ENCODE measurements around the gene CACNA1C.
A peak's percentile ranks its signal among the peaks of the same experiment; 100 is the strongest.

Gene CACNA1C

DNA sequence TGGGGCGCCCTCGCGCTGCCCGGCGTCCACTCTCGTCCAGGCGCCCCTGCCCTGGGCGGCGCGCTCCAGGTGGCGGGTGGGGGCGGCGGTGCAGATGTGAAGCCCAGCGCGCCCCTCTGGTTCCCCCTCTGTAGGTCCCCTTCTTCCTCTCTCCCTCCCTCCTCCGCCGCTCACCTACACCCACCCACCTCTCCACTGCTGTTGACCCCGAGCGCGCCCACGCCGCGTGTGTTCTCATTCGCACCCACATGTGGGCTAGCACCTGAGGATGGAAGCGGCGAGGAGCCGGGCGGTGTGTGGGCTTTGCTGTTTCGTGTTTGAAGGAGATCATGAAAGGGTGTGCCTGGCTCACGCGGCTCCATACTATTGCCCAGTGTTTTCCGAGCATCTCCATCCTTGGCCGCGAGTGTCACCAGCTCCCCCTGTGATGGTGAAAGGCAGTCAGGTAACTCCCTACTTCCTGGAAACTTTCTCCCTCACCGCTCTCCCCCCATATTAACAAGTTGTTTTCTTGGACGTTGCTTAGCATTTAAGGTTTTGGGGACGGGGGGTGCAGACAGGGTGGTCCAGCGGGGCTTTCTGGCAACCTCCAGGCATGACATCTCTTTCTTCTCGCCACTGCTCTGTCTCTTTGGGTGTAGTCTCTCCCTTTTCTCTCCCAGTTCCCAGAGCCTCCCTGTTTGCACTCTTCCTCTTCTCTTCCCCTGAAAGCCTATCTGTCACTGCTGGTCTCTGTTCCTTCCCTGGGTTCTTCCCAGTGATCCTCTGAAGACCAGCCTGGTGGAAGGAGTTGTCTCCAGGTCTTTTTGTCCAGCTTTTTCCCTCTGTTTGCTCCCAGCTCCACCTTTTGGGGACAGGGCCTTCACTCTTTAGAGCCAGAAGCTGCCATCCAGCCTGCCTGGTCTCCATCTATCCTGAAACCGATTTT is 1.6 kb downstream of the CACNA1C start:
- Histone ChIP-seq H3K27me3 (ENCODE audit: control insufficient read depth, insufficient read depth, low read length, poor library complexity, severe bottlenecking) (peaks cover 67% of the 10 kb centered on the region), H3K9me3 (ENCODE audit: control insufficient read depth, low read length) (no peaks in the 10 kb centered on the region), H3K4me3 (ENCODE audit: insufficient read depth, low read depth, low read length) (peak overlapping the region; percentile 10), H3K4me1 (ENCODE audit: control insufficient read depth, insufficient read depth, low read length) (peaks cover 10% of the 10 kb centered on the region), H3K27ac (ENCODE audit: insufficient read depth, low read depth, low read length, poor library complexity, severe bottlenecking) (no peak overlapping the region), H3K36me3 (ENCODE audit: control insufficient read depth, insufficient read depth, low read length) (no peaks in the 10 kb centered on the region)
- WGBS, 2 experiments = 11 to 13% methylated on average over 40 of the region's 40 CpGs

DNA sequence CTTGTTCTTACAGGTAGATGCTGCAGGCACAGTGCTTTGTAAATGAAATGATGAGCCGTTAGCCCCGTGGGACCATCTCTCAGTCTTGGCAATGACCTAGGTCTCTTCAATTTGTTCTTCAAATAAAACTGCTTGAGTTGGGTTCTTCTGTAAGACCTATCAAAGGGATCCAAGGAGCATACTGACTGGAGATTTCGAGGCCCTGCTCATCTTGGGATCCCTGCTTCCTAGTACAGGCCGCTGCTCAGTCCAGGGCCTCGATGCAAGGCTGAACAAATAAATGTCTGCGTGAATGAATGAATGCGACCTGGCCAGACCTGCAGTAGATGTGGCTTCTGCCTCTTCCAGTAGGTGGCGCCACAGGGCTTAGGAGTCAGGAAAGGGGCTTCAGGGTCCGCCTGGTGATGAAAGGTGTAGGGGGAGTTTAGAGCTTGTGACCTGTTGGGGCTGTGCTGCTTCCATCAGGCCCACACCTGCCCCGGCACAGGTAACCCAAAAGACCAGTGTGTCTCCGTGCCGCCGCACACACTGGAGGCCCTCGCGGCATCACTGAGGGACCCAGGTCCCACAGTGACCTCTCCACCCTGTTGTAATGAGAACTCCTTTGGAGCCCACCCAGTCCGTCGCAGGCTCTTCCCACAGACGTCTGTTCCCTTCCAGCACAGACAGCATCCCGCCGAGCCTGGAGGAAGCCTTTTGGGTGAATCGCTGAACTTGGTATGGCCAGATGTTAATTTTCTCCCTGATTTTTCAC is 4.4 kb downstream of the CACNA1C start:
- H3K4me1 ChIP-seq (ENCODE audit: control insufficient read depth, insufficient read depth, low read length) = peaks cover 5% of the 10 kb centered on the region
- H3K9me3 ChIP-seq (ENCODE audit: control insufficient read depth, low read length) = no peaks in the 10 kb centered on the region
- H3K36me3 ChIP-seq (ENCODE audit: control insufficient read depth, insufficient read depth, low read length) = no peaks in the 10 kb centered on the region
- H3K27ac ChIP-seq (ENCODE audit: insufficient read depth, low read depth, low read length, poor library complexity, severe bottlenecking) = no peak overlapping the region
- peaks cover 46% of the 10 kb centered on the region for H3K27me3 ChIP-seq (ENCODE audit: control insufficient read depth, insufficient read depth, low read length, poor library complexity, severe bottlenecking)
- 61% methylated on average over 21 of the region's 21 CpGs for WGBS, 2 experiments
- no peak overlapping the region for H3K4me3 ChIP-seq (ENCODE audit: insufficient read depth, low read depth, low read length)

DNA sequence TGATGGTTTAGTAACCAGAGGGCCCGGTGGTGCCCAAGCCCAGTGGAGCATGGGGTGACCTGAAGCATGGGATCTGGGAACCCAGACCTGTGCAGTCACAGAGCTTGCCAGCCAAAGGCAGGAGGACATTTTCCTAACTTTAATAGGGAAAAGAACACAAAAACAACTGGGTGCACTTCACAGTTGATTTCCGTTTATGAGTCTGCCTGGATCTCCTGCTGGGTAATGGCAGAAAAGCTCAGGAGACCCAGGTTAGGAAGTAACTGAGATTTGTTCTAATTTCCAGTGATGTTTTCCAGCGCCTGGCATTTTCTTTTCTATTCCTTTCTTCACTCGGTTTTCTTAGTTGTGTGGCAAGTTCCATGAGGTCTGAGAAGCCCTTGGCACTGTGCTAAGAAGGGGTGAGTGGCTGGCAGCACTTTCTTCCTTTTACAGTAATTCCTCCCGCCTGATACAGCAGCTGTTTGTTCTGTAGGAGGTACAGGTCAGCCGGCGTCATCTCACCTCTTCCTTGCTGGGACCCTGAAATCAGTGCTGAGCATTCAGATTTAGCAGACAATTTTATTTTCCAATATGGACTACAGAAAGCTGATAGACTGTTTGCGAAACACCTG is 5.1 kb downstream of the CACNA1C start:
- Histone ChIP-seq H3K36me3 (ENCODE audit: control insufficient read depth, insufficient read depth, low read length) (no peaks in the 10 kb centered on the region), H3K27ac (ENCODE audit: insufficient read depth, low read depth, low read length, poor library complexity, severe bottlenecking) (no peak overlapping the region), H3K4me1 (ENCODE audit: control insufficient read depth, insufficient read depth, low read length) (peaks cover 5% of the 10 kb centered on the region), H3K9me3 (ENCODE audit: control insufficient read depth, low read length) (no peaks in the 10 kb centered on the region), H3K4me3 (ENCODE audit: insufficient read depth, low read depth, low read length) (no peak overlapping the region), H3K27me3 (ENCODE audit: control insufficient read depth, insufficient read depth, low read length, poor library complexity, severe bottlenecking) (peaks cover 43% of the 10 kb centered on the region)
- 87 to 88% methylated on average over 8 of the region's 8 CpGs for WGBS, 2 experiments

DNA sequence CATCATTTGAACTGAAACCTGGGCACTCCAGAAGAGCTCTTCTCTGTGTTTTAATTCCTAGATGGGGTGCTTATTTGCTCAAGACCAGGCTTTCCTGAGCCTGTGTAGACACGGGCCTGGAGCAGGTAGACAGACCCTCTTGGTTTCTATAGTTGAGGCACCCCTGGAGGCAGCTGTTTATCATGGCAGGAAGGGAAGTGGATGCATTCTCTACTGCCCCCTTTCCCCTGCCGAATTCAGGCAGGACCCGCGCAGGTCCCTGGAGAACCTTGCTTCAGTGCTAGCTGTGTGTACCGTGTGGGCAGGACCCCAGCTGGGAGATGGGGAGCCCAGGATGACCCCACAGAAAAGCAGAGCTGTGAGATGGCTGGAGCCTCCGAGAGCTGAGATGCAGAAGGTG is 6.0 kb downstream of the CACNA1C start:
- Histone ChIP-seq H3K36me3 (ENCODE audit: control insufficient read depth, insufficient read depth, low read length) (no peaks in the 10 kb centered on the region), H3K27me3 (ENCODE audit: control insufficient read depth, insufficient read depth, low read length, poor library complexity, severe bottlenecking) (peaks cover 34% of the 10 kb centered on the region), H3K27ac (ENCODE audit: insufficient read depth, low read depth, low read length, poor library complexity, severe bottlenecking) (no peak overlapping the region), H3K4me1 (ENCODE audit: control insufficient read depth, insufficient read depth, low read length) (no peaks in the 10 kb centered on the region), H3K9me3 (ENCODE audit: control insufficient read depth, low read length) (no peaks in the 10 kb centered on the region), H3K4me3 (ENCODE audit: insufficient read depth, low read depth, low read length) (no peak overlapping the region)
- 75 to 84% methylated on average over 6 of the region's 6 CpGs for WGBS, 2 experiments

- H3K4me1 ChIP-seq (ENCODE audit: control insufficient read depth, insufficient read depth, low read length) = no peaks in the 10 kb centered on the region
- no peak overlapping the region for H3K4me3 ChIP-seq (ENCODE audit: insufficient read depth, low read depth, low read length)
- 94 to 95% methylated on average over 6 of the region's 6 CpGs for WGBS, 2 experiments
- no peaks in the 10 kb centered on the region for H3K36me3 ChIP-seq (ENCODE audit: control insufficient read depth, insufficient read depth, low read length)
- no peak overlapping the region for H3K27ac ChIP-seq (ENCODE audit: insufficient read depth, low read depth, low read length, poor library complexity, severe bottlenecking)
- H3K27me3 ChIP-seq (ENCODE audit: control insufficient read depth, insufficient read depth, low read length, poor library complexity, severe bottlenecking) = peaks cover 8% of the 10 kb centered on the region
- H3K9me3 ChIP-seq (ENCODE audit: control insufficient read depth, low read length) = no peaks in the 10 kb centered on the region
Measured at GRCh38 chr12:2061402-2061801, 8.6 kb downstream of the CACNA1C start.

- Histone ChIP-seq H3K4me1 (ENCODE audit: control insufficient read depth, insufficient read depth, low read length) (no peaks in the 10 kb centered on the region), H3K4me3 (ENCODE audit: insufficient read depth, low read depth, low read length) (no peak overlapping the region), H3K36me3 (ENCODE audit: control insufficient read depth, insufficient read depth, low read length) (no peaks in the 10 kb centered on the region), H3K9me3 (ENCODE audit: control insufficient read depth, low read length) (no peaks in the 10 kb centered on the region), H3K27ac (ENCODE audit: insufficient read depth, low read depth, low read length, poor library complexity, severe bottlenecking) (no peak overlapping the region), H3K27me3 (ENCODE audit: control insufficient read depth, insufficient read depth, low read length, poor library complexity, severe bottlenecking) (no peaks in the 10 kb centered on the region)
- 89 to 92% methylated on average over 5 of the region's 5 CpGs for WGBS, 2 experiments
Measured at GRCh38 chr12:2064071-2064507, 11.3 kb downstream of the CACNA1C start.

DNA sequence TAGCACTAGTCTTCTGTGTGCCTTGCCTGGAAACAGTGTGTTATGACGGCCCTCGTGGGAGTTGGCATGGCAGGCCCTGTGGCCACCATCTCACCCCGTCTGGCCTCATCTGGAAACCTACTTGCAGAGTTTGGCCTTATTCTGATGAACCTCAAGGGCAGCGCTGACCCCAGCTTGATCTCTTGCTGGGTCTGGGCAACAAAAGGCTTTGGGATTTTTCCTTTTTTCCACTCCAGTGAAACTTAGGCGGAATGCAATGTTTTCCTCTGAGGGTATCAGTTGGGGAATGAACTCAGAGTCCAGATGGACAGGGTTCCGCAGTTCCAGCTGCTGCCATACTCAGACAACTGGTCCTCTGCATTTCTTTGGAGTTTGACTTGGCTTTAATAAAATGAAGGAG is 15.9 kb downstream of the CACNA1C start:
- Histone ChIP-seq H3K36me3 (ENCODE audit: control insufficient read depth, insufficient read depth, low read length) (no peaks in the 10 kb centered on the region), H3K9me3 (ENCODE audit: control insufficient read depth, low read length) (no peaks in the 10 kb centered on the region), H3K27me3 (ENCODE audit: control insufficient read depth, insufficient read depth, low read length, poor library complexity, severe bottlenecking) (no peaks in the 10 kb centered on the region), H3K4me3 (ENCODE audit: insufficient read depth, low read depth, low read length) (no peak overlapping the region), H3K4me1 (ENCODE audit: control insufficient read depth, insufficient read depth, low read length) (no peaks in the 10 kb centered on the region), H3K27ac (ENCODE audit: insufficient read depth, low read depth, low read length, poor library complexity, severe bottlenecking) (no peak overlapping the region)
- 93 to 95% methylated on average over 6 of the region's 6 CpGs for WGBS, 2 experiments

DNA sequence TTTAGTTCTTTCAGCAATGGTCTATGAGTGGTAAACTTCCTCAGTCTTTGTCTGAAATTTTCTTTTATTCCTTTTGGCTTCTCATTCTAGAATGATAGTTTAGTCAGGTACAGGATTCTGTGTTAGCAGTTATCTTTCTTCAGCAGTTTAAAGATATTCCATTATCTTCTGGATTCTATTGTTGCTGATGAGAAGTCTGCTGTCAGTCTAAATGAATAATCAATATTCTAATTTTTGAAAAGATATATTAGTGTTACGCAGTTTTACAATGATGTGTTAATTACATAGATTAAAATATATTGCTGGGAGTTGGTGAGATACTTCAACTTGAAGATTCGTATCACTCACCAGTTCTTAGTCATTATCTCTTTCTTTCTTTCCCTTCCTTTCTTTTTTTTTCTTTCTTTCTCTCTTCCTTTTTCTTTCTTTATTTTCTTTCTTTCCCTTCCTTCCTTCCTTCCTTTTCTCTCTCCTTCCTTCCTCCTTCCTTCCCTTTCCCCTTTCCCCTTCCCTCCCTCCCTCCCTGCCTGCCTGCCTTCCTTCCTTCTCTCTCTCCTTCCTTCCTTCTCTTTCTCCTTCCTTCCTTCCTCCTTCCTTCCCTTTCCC is 17.8 kb downstream of the CACNA1C start:
- no peak overlapping the region for H3K27ac ChIP-seq (ENCODE audit: insufficient read depth, low read depth, low read length, poor library complexity, severe bottlenecking)
- no peak overlapping the region for H3K4me3 ChIP-seq (ENCODE audit: insufficient read depth, low read depth, low read length)
- no peaks in the 10 kb centered on the region for H3K36me3 ChIP-seq (ENCODE audit: control insufficient read depth, insufficient read depth, low read length)
- no peaks in the 10 kb centered on the region for H3K27me3 ChIP-seq (ENCODE audit: control insufficient read depth, insufficient read depth, low read length, poor library complexity, severe bottlenecking)
- no peaks in the 10 kb centered on the region for H3K9me3 ChIP-seq (ENCODE audit: control insufficient read depth, low read length)
- no peaks in the 10 kb centered on the region for H3K4me1 ChIP-seq (ENCODE audit: control insufficient read depth, insufficient read depth, low read length)
- WGBS, 2 experiments = 88 to 100% methylated on average over 1 to 2 of the region's 2 CpGs

DNA sequence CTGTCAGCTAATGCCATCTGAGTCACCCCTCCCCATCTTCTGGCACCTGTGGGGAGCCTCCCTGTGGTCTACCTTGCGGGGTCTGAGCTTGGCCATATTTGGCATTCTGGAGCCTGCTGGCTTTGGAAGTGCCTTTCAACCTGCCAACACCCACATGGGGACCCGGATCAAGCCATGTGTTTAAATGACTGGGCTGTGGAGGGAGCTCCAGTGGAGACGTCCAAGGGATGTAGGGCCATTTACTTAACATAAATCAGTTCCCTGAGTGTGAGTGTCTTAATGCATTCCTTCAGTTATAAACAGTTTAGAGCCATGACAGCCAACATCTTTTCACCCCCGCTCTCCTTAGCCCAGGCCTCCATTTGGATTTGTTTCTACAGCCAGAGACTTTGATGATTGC is 22.0 kb downstream of the CACNA1C start:
- Histone ChIP-seq H3K4me1 (ENCODE audit: control insufficient read depth, insufficient read depth, low read length) (no peaks in the 10 kb centered on the region), H3K4me3 (ENCODE audit: insufficient read depth, low read depth, low read length) (no peak overlapping the region), H3K27ac (ENCODE audit: insufficient read depth, low read depth, low read length, poor library complexity, severe bottlenecking) (no peak overlapping the region), H3K9me3 (ENCODE audit: control insufficient read depth, low read length) (no peaks in the 10 kb centered on the region), H3K36me3 (ENCODE audit: control insufficient read depth, insufficient read depth, low read length) (no peaks in the 10 kb centered on the region), H3K27me3 (ENCODE audit: control insufficient read depth, insufficient read depth, low read length, poor library complexity, severe bottlenecking) (no peaks in the 10 kb centered on the region)
- 86 to 87% methylated on average over 3 to 4 of the region's 4 CpGs for WGBS, 2 experiments
